GM13977 (cell line): ENCODE data around the gene EEF1G.
A peak's percentile ranks its signal among the peaks of the same experiment; 100 is the strongest.

ENCODE experiments used
- DNase-seq: peaks from one replicate; pipeline ENCODE4 v3.0.0; 2012; ENCODE audit warnings: low spot score
- CTCF ChIP-seq: IDR thresholded peaks from 2 replicates; pipeline ENCODE4 v1.5.1; 2012; ENCODE audit warnings: mild to moderate bottlenecking, control low read depth; ENCODE audit not compliant: insufficient read depth; ENCODE audit errors: extremely low read depth, missing control alignments
- in situ Hi-C: fragments of 300-500 bp; cut with MboI; formaldehyde crosslinking; loops from one replicate; pipeline ENCODE4 v1.12.0; 2022; ENCODE audit warnings: low sequenced_read_pairs, low pct_unique_long_range_greater_than_20kb, mixed read lengths, inconsistent platforms; ENCODE audit not compliant: unreplicated experiment

EEF1G gene

DNA sequence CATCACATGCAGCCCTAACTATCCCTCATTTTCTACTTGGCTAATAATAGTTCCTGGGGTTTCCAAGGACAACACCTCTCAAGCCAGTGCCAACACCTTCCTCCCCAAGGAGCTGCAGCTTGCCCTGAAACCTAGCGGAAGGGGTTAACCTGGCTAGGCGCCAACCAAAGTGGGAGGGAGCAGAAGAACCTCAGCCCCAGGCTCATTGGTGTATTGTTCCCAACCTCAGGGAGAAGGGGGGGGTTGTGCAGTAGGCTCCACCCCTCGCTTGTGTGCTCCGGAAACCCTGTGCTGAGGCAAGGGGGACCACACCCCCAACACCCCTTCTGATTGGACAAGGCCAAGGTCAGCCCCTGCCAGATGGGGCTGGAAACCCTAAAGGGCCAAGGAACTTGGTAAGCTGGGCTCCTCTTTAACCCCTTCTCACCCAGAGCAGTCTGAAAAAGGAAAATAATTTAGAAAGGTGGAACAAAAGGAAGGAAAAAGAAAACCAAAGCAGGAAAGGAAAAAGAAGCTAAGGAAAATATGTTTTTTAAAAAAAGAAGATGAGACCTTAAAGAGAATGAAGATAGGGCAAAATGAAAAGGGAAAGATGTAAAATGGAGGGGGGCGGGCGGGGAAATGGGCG, 25.5 kb upstream of the EEF1G start:
- peak; percentile 94 for DNase-seq
- in situ Hi-C loops, result no loop called here
- TF ChIP-seq CTCF, result no peak

- TF ChIP-seq CTCF, result no peak
- no peak for DNase-seq
- in situ Hi-C loops, result no loop called here
Observed at GRCh38 chr11:62595124-62595523, 21.4 kb upstream of the EEF1G start.

GRCh38 chr11:62593434-62594044, 19.8 kb upstream of the EEF1G start:
- DNase-seq, result peak; percentile 64
- TF ChIP-seq CTCF, result peak; percentile 78
- in situ Hi-C loops, result no loop called here

DNA sequence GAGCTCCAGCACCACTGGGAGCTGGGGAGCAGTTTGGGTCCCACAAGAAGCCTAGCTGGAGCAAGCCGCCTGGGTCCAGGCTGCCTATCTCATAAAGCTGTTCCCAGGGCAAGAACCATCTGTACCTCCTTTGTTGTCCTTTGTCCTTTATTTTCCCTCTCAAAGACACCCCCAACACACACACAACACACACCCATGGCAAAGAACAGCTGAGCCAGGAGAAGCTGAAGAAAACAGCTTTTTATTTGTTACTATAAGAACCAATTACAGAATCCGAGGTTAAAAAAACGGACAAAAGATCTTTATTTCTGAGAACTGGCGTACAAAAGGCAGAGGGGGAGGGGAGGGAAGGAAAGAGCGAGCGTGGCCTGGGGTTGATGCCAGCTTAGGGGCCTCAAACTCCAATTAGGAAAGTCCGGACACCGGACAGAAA, 19.3 kb upstream of the EEF1G start:
- in situ Hi-C loops, result no loop called here
- TF ChIP-seq CTCF, result no peak
- DNase-seq, result no peak

DNA sequence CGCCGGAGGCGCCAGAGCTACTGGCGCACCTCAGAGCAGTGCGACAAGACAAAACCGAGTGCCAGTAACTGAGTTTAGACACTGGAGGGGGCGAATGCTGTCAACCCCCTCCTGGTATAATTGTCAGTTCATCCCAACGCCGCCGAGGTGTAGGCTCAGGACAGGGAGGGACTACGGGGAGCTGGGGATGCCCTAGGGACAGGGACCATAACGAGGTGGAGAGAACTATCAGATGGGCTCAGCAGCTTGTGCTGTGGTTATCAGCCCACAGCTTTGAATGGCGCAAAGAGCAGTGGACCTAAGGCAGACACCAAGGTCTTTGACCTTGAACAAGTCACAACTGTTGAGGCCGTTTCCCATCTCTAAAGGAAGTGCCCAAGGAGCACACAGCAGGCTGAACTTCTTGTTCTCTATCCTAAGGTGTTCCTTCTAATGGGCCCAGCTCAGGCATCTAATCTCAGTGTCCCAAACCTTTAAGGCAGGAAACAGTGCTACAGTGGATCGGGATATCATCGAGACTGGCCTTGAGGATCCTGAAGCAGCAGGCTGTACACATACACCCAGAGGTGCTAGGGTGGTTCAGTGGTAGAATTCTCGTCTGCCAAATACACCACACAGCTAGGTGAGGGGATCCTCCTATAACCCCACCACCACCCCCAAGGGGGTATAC, 18.6 kb upstream of the EEF1G start:
- no peak for TF ChIP-seq CTCF
- in situ Hi-C loops, result no loop called here

GRCh38 chr11:62591448-62592145, 17.9 kb upstream of the EEF1G start, which contains the start of gene TUT1:
Gene TUT1, minus strand, starts transcription at chr11:62591523. Its CDS starts 38 bp downstream, at chr11:62591485.
- in situ Hi-C loops, result no loop called here
- peak; percentile 91 for DNase-seq
- TF ChIP-seq CTCF, result no peak

More for the DNA sequence above, 18.6 kb upstream of the EEF1G start:
- DNase-seq, result no peak
